ENCODE data around the gene LRRC14B. TPM values are rescaled to one million over a fixed set of nuclear protein-coding genes. Genes with fewer than 3 reads are reported as not detected.

Gene LRRC14B
- total RNA-seq, 2 experiments from 2014 or later: not detected

GRCh38 chr5:182126-182525, 9.2 kb upstream of the LRRC14B start:
- no peaks in the 10 kb centered on the region for H3K36me3 Mint-ChIP-seq
- no peaks in the 10 kb centered on the region for H3K9me3 Mint-ChIP-seq
- ChIA-PET CTCF (no interaction called here), POLR2A (no interaction called here)
- no peaks in the 10 kb centered on the region for H3K4me1 Mint-ChIP-seq (ENCODE audit: low read depth)
- H3K27me3 Mint-ChIP-seq: peaks cover 2% of the 10 kb centered on the region
- no peak overlapping the region for H3K27ac Mint-ChIP-seq
- intact Hi-C loops (cut with micrococcal nuclease): no loop called here
- H3K4me3 Mint-ChIP-seq: no peak overlapping the region
- DNase-seq: no peak

GRCh38 chr5:184471-184870, 6.8 kb upstream of the LRRC14B start:
- Mint-ChIP-seq H3K36me3 (no peaks in the 10 kb centered on the region), H3K4me1 (ENCODE audit: low read depth) (peaks cover 6% of the 10 kb centered on the region), H3K4me3 (no peak overlapping the region), H3K27ac (no peak overlapping the region), H3K27me3 (peaks cover 6% of the 10 kb centered on the region), H3K9me3 (no peaks in the 10 kb centered on the region)
- ChIA-PET POLR2A (no interaction called here), CTCF (no interaction called here)
- intact Hi-C loops (cut with micrococcal nuclease): no loop called here
- DNase-seq: no peak

DNA sequence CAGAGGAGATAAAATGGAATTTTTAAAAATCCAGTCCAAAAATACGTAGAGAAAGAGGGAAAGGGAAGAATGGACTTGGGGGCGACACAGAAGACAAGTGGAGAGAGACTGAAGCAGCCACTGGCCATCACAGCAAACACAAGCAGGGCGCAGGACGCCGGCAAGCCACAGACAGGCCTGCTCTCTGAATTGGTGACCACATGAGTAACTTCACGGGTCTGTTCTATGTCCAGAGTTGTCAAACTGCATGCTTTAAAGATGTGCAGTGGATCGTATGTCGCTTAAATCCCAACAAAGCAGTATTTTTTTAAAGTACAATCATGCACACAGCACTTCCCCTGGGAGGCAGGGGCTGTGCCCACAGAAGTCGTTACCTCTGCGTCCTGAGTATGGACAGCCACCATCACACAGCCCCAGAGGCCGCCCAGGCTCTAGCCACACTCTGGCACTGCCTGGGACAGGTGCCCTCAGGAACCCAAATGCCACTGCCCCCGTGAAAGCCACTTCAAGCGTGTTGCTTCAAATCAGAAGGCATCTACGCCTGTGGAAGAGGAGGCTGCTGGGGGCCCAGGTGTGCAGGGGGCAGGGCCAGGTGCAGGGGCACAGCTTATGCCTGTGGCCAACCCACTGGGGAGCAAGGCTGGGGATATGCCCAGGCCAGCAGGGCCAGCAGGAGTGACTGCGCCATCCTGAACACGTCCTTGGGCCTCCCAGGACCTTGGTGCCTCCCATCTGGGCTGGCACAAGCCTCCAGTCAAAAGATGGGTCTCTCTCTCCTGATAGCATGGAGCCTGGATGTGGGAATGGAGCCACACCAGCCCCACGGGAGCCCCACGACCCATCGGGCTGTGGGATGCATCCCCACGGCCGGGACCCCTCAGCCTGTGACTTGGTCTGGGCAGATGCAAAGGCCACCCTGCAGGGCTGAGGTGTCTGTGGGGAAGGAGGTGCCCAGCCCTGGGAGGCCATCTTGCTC, 5.9 kb upstream of the LRRC14B start:
- ChIA-PET CTCF (no interaction called here), POLR2A (no interaction called here)

GRCh38 chr5:186091-187041, 4.9 kb upstream of the LRRC14B start:
- intact Hi-C loops (cut with micrococcal nuclease): loop anchor here (5.0 kb wide), 1 partner anchor 241 kb away; no protein-coding TSS in a partner anchor
- Mint-ChIP-seq H3K27ac (no peak overlapping the region), H3K9me3 (no peaks in the 10 kb centered on the region), H3K4me1 (ENCODE audit: low read depth) (peaks cover 6% of the 10 kb centered on the region), H3K4me3 (no peak overlapping the region), H3K27me3 (peaks cover 3% of the 10 kb centered on the region), H3K36me3 (no peaks in the 10 kb centered on the region)
- ChIA-PET CTCF (interaction anchor here (1.1 kb wide), 1 partner anchor 244 kb away, joined by 3 read pairs; no protein-coding TSS in a partner anchor), POLR2A (no interaction called here)
- no peak for DNase-seq

More for the DNA sequence above, 5.9 kb upstream of the LRRC14B start:
- H3K27me3 Mint-ChIP-seq: peaks cover 6% of the 10 kb centered on the region
- peaks cover 6% of the 10 kb centered on the region for H3K4me1 Mint-ChIP-seq (ENCODE audit: low read depth)
- no peaks in the 10 kb centered on the region for H3K36me3 Mint-ChIP-seq
- H3K4me3 Mint-ChIP-seq: no peak overlapping the region
- no peak overlapping the region for H3K27ac Mint-ChIP-seq
- H3K9me3 Mint-ChIP-seq: no peaks in the 10 kb centered on the region
- no peak for DNase-seq
- intact Hi-C loops (cut with micrococcal nuclease): loop anchor here (5.0 kb wide), 1 partner anchor 242 kb away; no protein-coding TSS in a partner anchor

GRCh38 chr5:187042-187431, 4.3 kb upstream of the LRRC14B start:
- peaks cover 3% of the 10 kb centered on the region for H3K27me3 Mint-ChIP-seq
- H3K36me3 Mint-ChIP-seq: no peaks in the 10 kb centered on the region
- CTCF ChIA-PET: interaction anchor here (1.1 kb wide), 1 partner anchor 244 kb away, joined by 3 read pairs; no protein-coding TSS in a partner anchor
- no peak for DNase-seq
- H3K9me3 Mint-ChIP-seq: no peaks in the 10 kb centered on the region
- H3K4me3 Mint-ChIP-seq: no peak overlapping the region
- POLR2A ChIA-PET: no interaction called here
- intact Hi-C loops (cut with micrococcal nuclease): loop anchor here (5.0 kb wide), 1 partner anchor 240 kb away; no protein-coding TSS in a partner anchor
- no peak overlapping the region for H3K27ac Mint-ChIP-seq
- H3K4me1 Mint-ChIP-seq (ENCODE audit: low read depth): peaks cover 6% of the 10 kb centered on the region

GRCh38 chr5:187617-188451, 3.5 kb upstream of the LRRC14B start:
- intact Hi-C loops (cut with micrococcal nuclease): loop anchor here (2.0 to 5.0 kb wide), 2 partner anchors 31 to 239 kb away; partner anchors contain the start of genes CCDC127 and SDHA
- ChIA-PET CTCF (interaction anchor here (0.7 to 1.8 kb wide), 20 partner anchors 7 to 244 kb away, joined by 3 to 20 read pairs (median 4); partner anchors contain the start of genes AHRR, CCDC127 and SDHA), POLR2A (interaction anchor here (1.5 kb wide), 1 partner anchor 31 kb away, joined by 4 read pairs; no protein-coding TSS in a partner anchor)
- H3K27ac Mint-ChIP-seq: no peak overlapping the region
- no peaks in the 10 kb centered on the region for H3K9me3 Mint-ChIP-seq
- peaks cover 3% of the 10 kb centered on the region for H3K27me3 Mint-ChIP-seq
- DNase-seq: no peak
- H3K4me3 Mint-ChIP-seq: no peak overlapping the region
- peaks cover 6% of the 10 kb centered on the region for H3K4me1 Mint-ChIP-seq (ENCODE audit: low read depth)
- H3K36me3 Mint-ChIP-seq: no peaks in the 10 kb centered on the region

GRCh38 chr5:188488-189481, 2.5 kb upstream of the LRRC14B start:
- ChIA-PET CTCF (interaction anchor here (0.7 to 1.8 kb wide), 20 partner anchors 8 to 243 kb away, joined by 3 to 20 read pairs (median 4); partner anchors contain the start of genes AHRR, CCDC127 and SDHA), POLR2A (interaction anchor here (0.5 to 1.5 kb wide), 2 partner anchors 31 to 230 kb away, joined by 3 to 4 read pairs; no protein-coding TSS in a partner anchor)
- no peak overlapping the region for H3K4me3 Mint-ChIP-seq

DNA sequence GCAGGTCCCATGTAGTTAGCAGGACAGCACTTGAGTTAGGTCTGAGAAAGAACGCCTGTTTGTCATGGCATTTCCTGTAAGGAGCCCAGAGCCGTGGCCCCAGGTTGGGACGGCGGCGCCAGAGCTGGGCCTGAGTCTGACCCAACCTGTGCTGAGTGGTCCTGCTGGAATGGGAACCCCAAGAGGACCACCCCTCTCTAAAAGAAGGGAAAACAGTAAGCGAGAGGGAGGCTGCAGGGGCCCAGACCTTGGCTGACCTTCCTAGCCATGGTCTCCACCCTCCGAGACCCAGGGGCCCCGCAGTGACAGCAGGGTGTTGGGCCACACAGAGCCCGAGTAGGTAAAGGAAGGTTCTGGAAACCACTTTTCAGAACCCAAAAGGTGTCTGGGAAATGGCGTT, 1.8 kb upstream of the LRRC14B start:
- intact Hi-C loops (cut with micrococcal nuclease): loop anchor here (2.0 to 5.0 kb wide), 2 partner anchors 29 to 238 kb away; partner anchors contain the start of genes CCDC127 and SDHA
- H3K4me3 Mint-ChIP-seq: no peak overlapping the region
- H3K4me1 Mint-ChIP-seq (ENCODE audit: low read depth): peaks cover 6% of the 10 kb centered on the region
- H3K27ac Mint-ChIP-seq: no peak overlapping the region
- no peaks in the 10 kb centered on the region for H3K36me3 Mint-ChIP-seq
- POLR2A ChIA-PET: no interaction called here
- CTCF ChIA-PET: no interaction called here
- no peak for DNase-seq
- peaks cover 3% of the 10 kb centered on the region for H3K27me3 Mint-ChIP-seq
- no peaks in the 10 kb centered on the region for H3K9me3 Mint-ChIP-seq

More at GRCh38 chr5:188488-189481, 2.5 kb upstream of the LRRC14B start:
- peak; percentile 93 for DNase-seq
- Mint-ChIP-seq H3K9me3 (no peaks in the 10 kb centered on the region), H3K4me1 (ENCODE audit: low read depth) (peaks cover 6% of the 10 kb centered on the region), H3K36me3 (no peaks in the 10 kb centered on the region), H3K27me3 (peaks cover 3% of the 10 kb centered on the region), H3K27ac (peak overlapping the region; percentile 19)
- intact Hi-C loops (cut with micrococcal nuclease): loop anchor here (2.0 to 5.0 kb wide), 2 partner anchors 30 to 239 kb away; partner anchors contain the start of genes CCDC127 and SDHA

GRCh38 chr5:189976-190365, 1.3 kb upstream of the LRRC14B start:
- intact Hi-C loops (cut with micrococcal nuclease): loop anchor here (2.0 to 5.0 kb wide), 2 partner anchors 29 to 237 kb away; partner anchors contain the start of genes CCDC127 and SDHA
- Mint-ChIP-seq H3K4me3 (no peak overlapping the region), H3K9me3 (no peaks in the 10 kb centered on the region), H3K27ac (no peak overlapping the region), H3K27me3 (peaks cover 3% of the 10 kb centered on the region), H3K36me3 (no peaks in the 10 kb centered on the region), H3K4me1 (ENCODE audit: low read depth) (peaks cover 6% of the 10 kb centered on the region)
- CTCF ChIA-PET: interaction anchor here (1.4 kb wide), 1 partner anchor 256 kb away, joined by 6 read pairs; no protein-coding TSS in a partner anchor
- DNase-seq: no peak
- POLR2A ChIA-PET: no interaction called here

Data from activated CD4-positive, alpha-beta memory T cell treated with anti-CD3 and anti-CD28 coated beads for 36 hours (primary cell).